HL-60 (cell line): ENCODE measurements around the gene PBX1.

Source experiments
- GABPA ChIP-seq: IDR thresholded peaks from 2 replicates; pipeline ENCODE4 v1.6.1; 2012; ENCODE audit warnings: low read depth
- POLR2AphosphoS5 ChIP-seq: IDR thresholded peaks from 2 replicates; pipeline ENCODE4 v1.6.1; 2012; ENCODE audit warnings: low read depth
- SPI1 ChIP-seq: IDR thresholded peaks from 2 replicates; pipeline ENCODE4 v1.6.1; 2012; ENCODE audit warnings: low read depth, mild to moderate bottlenecking, borderline replicate concordance
- TF ChIP-seq, protein P1 (sequence below): IDR thresholded peaks from one replicate; pipeline ENCODE4 v1.5.1; 2011; ENCODE audit warnings: low read length, control low read depth, inconsistent platforms; ENCODE audit not compliant: insufficient read depth

DNA sequence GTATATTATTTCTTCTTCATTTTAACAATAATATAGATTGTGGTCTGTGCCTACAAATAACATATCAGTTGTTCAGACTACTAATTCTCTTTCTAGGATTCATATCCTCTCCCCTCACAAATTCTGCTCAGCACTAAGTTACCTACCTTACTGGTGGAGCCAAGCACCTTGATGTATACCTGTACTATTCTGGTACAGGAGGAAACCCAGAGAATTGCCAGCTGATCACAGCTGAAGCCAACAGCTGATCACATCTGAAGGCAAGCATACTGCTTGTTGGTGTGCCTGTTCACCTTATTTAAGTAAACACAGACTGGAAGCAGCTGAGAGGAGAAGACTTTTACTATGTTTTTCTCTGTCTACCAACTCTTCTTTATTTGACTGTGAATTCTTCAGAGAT, 101.8 kb downstream of the PBX1 start:
- TF ChIP-seq, protein P1, sequence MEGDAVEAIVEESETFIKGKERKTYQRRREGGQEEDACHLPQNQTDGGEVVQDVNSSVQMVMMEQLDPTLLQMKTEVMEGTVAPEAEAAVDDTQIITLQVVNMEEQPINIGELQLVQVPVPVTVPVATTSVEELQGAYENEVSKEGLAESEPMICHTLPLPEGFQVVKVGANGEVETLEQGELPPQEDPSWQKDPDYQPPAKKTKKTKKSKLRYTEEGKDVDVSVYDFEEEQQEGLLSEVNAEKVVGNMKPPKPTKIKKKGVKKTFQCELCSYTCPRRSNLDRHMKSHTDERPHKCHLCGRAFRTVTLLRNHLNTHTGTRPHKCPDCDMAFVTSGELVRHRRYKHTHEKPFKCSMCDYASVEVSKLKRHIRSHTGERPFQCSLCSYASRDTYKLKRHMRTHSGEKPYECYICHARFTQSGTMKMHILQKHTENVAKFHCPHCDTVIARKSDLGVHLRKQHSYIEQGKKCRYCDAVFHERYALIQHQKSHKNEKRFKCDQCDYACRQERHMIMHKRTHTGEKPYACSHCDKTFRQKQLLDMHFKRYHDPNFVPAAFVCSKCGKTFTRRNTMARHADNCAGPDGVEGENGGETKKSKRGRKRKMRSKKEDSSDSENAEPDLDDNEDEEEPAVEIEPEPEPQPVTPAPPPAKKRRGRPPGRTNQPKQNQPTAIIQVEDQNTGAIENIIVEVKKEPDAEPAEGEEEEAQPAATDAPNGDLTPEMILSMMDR: no peak
- no peak for TF ChIP-seq POLR2AphosphoS5
- no peak for TF ChIP-seq GABPA
- no peak for TF ChIP-seq SPI1
